ENCODE results near the gene SLFN13. TPM values are rescaled to one million over a fixed set of nuclear protein-coding genes. Genes with fewer than 3 reads are reported as not detected.

The SLFN13 gene
- total RNA-seq, 3 donors from 2014 or later: 5.8 to 12.9 (median 8.2) TPM

DNA sequence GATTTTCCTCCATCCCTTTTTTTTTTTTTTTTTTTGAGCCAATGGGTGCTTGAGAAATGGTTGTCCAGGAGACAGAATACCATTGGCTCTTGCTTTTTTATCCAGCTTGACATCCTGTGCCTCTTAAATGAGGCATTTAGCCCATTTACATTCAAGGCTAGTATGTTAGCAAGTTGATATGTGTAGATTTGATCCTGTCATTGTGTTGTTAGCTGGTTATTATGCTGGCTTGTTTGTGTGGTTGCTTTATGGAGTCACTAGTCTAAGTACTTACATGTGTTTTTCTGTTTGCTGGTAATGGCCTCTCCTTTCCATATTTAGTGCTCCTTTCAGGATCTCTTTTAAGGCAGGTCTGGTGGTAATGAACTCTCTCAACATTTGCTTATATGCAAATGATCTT, 61.1 kb downstream of the SLFN13 start:
- H3K36me3 ChIP-seq (ENCODE audit: low read depth): no peaks in the 10 kb centered on the region
- intact Hi-C loops (cut with DNase I, micrococcal nuclease): no loop called here
- ATAC-seq: no peak
- no peaks in the 10 kb centered on the region for H3K9me3 ChIP-seq
- H3K4me1 ChIP-seq (ENCODE audit: low read depth): no peaks in the 10 kb centered on the region
- no peak overlapping the region for H3K4me3 ChIP-seq
- no peak for DNase-seq
- TF ChIP-seq, protein P1, sequence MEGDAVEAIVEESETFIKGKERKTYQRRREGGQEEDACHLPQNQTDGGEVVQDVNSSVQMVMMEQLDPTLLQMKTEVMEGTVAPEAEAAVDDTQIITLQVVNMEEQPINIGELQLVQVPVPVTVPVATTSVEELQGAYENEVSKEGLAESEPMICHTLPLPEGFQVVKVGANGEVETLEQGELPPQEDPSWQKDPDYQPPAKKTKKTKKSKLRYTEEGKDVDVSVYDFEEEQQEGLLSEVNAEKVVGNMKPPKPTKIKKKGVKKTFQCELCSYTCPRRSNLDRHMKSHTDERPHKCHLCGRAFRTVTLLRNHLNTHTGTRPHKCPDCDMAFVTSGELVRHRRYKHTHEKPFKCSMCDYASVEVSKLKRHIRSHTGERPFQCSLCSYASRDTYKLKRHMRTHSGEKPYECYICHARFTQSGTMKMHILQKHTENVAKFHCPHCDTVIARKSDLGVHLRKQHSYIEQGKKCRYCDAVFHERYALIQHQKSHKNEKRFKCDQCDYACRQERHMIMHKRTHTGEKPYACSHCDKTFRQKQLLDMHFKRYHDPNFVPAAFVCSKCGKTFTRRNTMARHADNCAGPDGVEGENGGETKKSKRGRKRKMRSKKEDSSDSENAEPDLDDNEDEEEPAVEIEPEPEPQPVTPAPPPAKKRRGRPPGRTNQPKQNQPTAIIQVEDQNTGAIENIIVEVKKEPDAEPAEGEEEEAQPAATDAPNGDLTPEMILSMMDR (IDR thresholded peaks at IDR 0.05): no peak

Other genes with a start within 250 kb of the SLFN13 start
- gene SLFN5, start 205.7 kb downstream of the SLFN13 start, total RNA-seq: 10 to 100 TPM in 2 of 3 donors, 1 to 10 TPM in 1; 8.5 to 29.7 (median 11.7) TPM
- 10 to 100 TPM in 2 of 3 donors, 1 to 10 TPM in 1; 4.2 to 19.5 (median 10.3) TPM for gene SLFN11, start 75.1 kb downstream of the SLFN13 start, total RNA-seq
- 1 to 10 TPM; 1.5 to 5.5 (median 3.1) TPM for gene SLFN12, start 16.3 kb downstream of the SLFN13 start, total RNA-seq
- gene SLFN12L, start 88.9 kb upstream of the SLFN13 start, total RNA-seq: 1 to 10 TPM; 1.5 to 2.9 (median 2.9) TPM
- gene SLFN14, start 112.1 kb upstream of the SLFN13 start, total RNA-seq: not detected
- gene PEX12, start 129.8 kb upstream of the SLFN13 start, total RNA-seq: 1 to 10 TPM; 2.8 to 4.9 (median 3.8) TPM
- 100 to 1,000 TPM; 127 to 177 (median 153) TPM for gene AP2B1, start 138.6 kb upstream of the SLFN13 start, total RNA-seq

Measured in mucosa of descending colon (tissue), 3 donors.